ENCODE measurements around the gene MOB2. TPM values are rescaled to one million over a fixed set of nuclear protein-coding genes. Genes with fewer than 3 reads are reported as not detected.

The MOB2 gene
- total and polyA plus RNA-seq, 8 donors = 13.7 to 30.4 (median 18.2) TPM

DNA sequence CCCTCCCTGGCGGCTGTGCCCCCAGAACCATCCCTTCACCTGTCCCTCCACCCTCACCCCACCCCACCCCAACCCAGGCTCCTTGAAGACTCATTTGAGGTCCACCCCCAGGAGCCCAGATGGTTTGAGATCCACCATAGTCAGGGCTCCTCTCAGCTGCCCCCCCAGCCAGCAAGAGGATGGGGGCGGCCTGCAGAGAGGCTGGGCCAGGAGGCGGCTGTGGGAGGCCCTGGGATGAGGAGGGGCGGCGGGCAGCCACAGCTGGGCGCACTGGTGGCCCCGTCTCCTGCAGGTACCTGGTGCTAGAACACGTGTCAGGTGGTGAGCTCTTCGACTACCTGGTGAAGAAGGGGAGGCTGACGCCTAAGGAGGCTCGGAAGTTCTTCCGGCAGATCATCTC lies 46.1 kb downstream of the MOB2 start:
- intact Hi-C loops (cut with DNase I) = no loop called here
- Histone ChIP-seq H3K4me3 (no peak overlapping the region), H3K27me3 (no peaks in the 10 kb centered on the region), H3K4me1 (peaks cover 0 to 5% (median 4%) of the 10 kb centered on the region in 3 donors), H3K27ac (no peak overlapping the region), H3K36me3 (peaks cover 0 to 19% (median 0%) of the 10 kb centered on the region in 3 donors), H3K9me3 (no peaks in the 10 kb centered on the region)
- TF ChIP-seq CTCF (IDR thresholded peaks at IDR 0.05) = no peak
- FAIRE-seq = no peak
- WGBS, 2 donors = 89 to 95% methylated on average over 12 of the region's 12 CpGs
- no peak for ATAC-seq
- no peak for DNase-seq

- FAIRE-seq (no peak), DNase-seq (no peak), ATAC-seq (no peak)
- Histone ChIP-seq H3K4me3 (no peak overlapping the region), H3K27ac (no peak overlapping the region), H3K9me3 (no peaks in the 10 kb centered on the region), H3K4me1 (peaks cover 0 to 5% (median 4%) of the 10 kb centered on the region in 3 donors), H3K36me3 (peaks cover 0 to 19% (median 0%) of the 10 kb centered on the region in 3 donors), H3K27me3 (no peaks in the 10 kb centered on the region)
- TF ChIP-seq CTCF (IDR thresholded peaks at IDR 0.05) = no peak
- intact Hi-C loops (cut with DNase I) = no loop called here
- WGBS, 2 donors = 81 to 84% methylated on average over 11 of the region's 11 CpGs
Measured at GRCh38 chr11:1440066-1440465, 46.5 kb downstream of the MOB2 start.

- Histone ChIP-seq H3K36me3 (peaks cover 0 to 19% (median 0%) of the 10 kb centered on the region in 3 donors), H3K4me1 (peaks cover 0 to 5% (median 4%) of the 10 kb centered on the region in 3 donors), H3K27ac (no peak overlapping the region), H3K9me3 (no peaks in the 10 kb centered on the region), H3K27me3 (no peaks in the 10 kb centered on the region), H3K4me3 (no peak overlapping the region)
- WGBS, 2 donors = 74 to 83% methylated on average over 6 to 11 of the region's 11 CpGs
- no peak for DNase-seq
- no peak for TF ChIP-seq CTCF (IDR thresholded peaks at IDR 0.05)
- intact Hi-C loops (cut with DNase I) = no loop called here
- no peak for ATAC-seq
- no peak for FAIRE-seq
Measured at GRCh38 chr11:1439341-1439740, 47.2 kb downstream of the MOB2 start.

DNA sequence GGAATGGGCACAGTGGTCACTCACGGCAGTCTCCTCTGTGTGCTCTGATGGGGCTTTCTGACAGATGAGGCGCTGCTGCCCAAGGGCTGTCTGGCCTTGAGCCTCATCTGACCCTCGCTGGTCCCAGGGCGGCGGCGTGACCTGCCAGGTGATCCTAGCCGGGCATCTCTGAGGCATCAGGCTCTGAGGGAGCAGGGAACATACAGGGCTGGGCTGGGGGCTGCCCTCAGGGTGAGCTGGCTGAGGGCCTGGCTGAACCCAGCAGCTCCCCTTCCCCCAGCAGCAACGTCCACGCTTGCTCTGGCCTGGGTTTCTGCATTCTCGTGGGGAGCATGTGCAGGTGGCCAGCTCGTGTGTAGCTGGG lies 47.6 kb downstream of the MOB2 start:
- no peaks in the 10 kb centered on the region for H3K27me3 ChIP-seq

More for the DNA sequence above, 47.6 kb downstream of the MOB2 start:
- no peak for TF ChIP-seq CTCF (IDR thresholded peaks at IDR 0.05)
- Histone ChIP-seq H3K36me3 (peaks cover 0 to 17% (median 0%) of the 10 kb centered on the region in 3 donors), H3K4me3 (no peak overlapping the region), H3K27ac (no peak overlapping the region), H3K9me3 (no peaks in the 10 kb centered on the region), H3K4me1 (peaks cover 0 to 5% (median 4%) of the 10 kb centered on the region in 3 donors)
- no peak for DNase-seq
- intact Hi-C loops (cut with DNase I) = no loop called here
- FAIRE-seq = no peak
- no peak for ATAC-seq
- WGBS, 2 donors = 62 to 63% methylated on average over 11 of the region's 11 CpGs

Measured in pancreas (tissue), 10 donors.